ENCODE measurements around the gene NFATC1.

GRCh38 chr18:79576686-79577351 is 181.1 kb downstream of the NFATC1 start:
- TF ChIP-seq, protein P1, sequence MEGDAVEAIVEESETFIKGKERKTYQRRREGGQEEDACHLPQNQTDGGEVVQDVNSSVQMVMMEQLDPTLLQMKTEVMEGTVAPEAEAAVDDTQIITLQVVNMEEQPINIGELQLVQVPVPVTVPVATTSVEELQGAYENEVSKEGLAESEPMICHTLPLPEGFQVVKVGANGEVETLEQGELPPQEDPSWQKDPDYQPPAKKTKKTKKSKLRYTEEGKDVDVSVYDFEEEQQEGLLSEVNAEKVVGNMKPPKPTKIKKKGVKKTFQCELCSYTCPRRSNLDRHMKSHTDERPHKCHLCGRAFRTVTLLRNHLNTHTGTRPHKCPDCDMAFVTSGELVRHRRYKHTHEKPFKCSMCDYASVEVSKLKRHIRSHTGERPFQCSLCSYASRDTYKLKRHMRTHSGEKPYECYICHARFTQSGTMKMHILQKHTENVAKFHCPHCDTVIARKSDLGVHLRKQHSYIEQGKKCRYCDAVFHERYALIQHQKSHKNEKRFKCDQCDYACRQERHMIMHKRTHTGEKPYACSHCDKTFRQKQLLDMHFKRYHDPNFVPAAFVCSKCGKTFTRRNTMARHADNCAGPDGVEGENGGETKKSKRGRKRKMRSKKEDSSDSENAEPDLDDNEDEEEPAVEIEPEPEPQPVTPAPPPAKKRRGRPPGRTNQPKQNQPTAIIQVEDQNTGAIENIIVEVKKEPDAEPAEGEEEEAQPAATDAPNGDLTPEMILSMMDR (IDR thresholded peaks at IDR 0.05), result no peak
- no peak for TF ChIP-seq POLR2A (IDR thresholded peaks at IDR 0.05)
- no peak for TF ChIP-seq EP300 (IDR thresholded peaks at IDR 0.05)

Data from suprapubic skin (tissue), 3 donors.